ENCODE results near the gene AGR2.

DNA sequence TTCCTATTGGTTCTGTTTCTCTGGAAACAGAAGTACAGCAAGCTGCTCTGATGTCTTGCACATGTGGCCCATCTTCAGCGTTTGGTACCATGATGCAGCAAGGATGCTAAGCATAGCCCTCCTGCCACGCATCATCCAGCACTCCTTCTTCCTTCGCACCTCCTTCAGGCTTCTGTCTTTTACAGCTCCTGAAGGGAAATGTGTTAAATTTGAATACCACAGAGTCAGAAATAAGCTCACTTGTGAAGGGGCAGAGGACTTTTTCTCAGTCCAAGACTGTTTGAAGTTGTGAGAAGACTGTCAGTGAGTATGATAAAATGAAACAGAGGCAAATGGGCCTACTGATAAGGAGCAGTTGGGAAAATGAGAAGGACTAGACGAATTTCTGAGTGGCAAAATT lies 30.5 kb downstream of the AGR2 start:
- TF ChIP-seq, protein P1, sequence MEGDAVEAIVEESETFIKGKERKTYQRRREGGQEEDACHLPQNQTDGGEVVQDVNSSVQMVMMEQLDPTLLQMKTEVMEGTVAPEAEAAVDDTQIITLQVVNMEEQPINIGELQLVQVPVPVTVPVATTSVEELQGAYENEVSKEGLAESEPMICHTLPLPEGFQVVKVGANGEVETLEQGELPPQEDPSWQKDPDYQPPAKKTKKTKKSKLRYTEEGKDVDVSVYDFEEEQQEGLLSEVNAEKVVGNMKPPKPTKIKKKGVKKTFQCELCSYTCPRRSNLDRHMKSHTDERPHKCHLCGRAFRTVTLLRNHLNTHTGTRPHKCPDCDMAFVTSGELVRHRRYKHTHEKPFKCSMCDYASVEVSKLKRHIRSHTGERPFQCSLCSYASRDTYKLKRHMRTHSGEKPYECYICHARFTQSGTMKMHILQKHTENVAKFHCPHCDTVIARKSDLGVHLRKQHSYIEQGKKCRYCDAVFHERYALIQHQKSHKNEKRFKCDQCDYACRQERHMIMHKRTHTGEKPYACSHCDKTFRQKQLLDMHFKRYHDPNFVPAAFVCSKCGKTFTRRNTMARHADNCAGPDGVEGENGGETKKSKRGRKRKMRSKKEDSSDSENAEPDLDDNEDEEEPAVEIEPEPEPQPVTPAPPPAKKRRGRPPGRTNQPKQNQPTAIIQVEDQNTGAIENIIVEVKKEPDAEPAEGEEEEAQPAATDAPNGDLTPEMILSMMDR (IDR thresholded peaks at IDR 0.05) = no peak
- no peak for TF ChIP-seq POLR2A (IDR thresholded peaks at IDR 0.05)

All from lower leg skin (tissue), 3 donors.